ENCODE results near the gene ARID1A.
A peak's percentile ranks its signal among the peaks of the same experiment; 100 is the strongest.

Gene ARID1A

GRCh38 chr1:26768755-26769154, 72.9 kb downstream of the ARID1A start:
- DNase-seq: no peak

- no peak for DNase-seq
These were observed 75.4 kb downstream of the ARID1A start for GRCh38 chr1:26771285-26771642.

DNA sequence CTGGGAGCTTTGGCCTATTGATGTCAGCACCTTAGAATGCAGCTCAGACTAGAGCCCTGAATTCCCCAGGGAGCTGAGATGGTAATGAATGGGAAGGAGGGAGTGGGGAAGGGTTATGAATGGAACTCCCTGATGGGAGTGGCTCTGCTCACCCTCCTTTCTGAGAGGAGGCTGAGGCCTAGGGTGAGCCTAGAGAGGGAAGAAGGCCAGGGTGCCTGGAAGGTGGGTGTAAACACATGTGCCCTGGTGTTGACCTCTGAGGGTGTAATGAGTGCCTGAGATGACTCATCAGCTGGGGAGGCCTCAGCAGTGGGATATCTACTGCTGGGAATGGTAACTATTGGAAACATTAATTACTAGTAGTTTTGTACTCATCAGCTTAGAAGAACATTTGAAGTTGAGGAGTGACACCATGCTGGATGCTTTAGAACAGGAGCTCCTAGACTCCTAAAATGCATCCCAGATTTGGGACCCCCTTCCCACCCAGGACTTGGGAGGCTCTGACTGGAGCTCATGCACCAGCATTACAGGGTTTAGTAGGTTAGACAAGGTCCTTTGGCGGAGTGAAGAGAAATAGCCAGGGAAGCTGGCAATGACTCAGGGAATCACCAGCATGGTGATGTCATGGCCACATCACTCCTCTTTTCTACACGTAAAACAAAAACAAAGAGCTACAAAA, 76.0 kb downstream of the ARID1A start:
- DNase-seq: peak; percentile 45

DNA sequence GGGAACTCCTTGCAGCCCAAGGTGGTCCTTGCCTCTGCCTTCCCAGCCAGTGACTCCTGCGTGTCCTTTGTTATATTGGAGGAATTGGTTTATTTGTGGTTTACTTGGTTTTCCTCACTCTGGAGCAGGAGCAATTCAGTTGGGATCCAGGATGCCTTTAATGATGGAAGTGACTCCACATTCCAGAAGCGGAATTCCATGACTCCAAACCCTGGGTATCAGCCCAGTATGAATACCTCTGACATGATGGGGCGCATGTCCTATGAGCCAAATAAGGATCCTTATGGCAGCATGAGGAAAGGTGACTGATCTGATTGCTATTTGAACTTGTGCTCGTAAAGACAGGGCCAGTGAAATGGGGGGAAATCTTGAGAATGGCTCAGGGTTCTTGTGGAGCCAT, 76.9 kb downstream of the ARID1A start:
- no peak for DNase-seq

- no peak for DNase-seq
These were observed 78.6 kb downstream of the ARID1A start for GRCh38 chr1:26774462-26774861.

DNA sequence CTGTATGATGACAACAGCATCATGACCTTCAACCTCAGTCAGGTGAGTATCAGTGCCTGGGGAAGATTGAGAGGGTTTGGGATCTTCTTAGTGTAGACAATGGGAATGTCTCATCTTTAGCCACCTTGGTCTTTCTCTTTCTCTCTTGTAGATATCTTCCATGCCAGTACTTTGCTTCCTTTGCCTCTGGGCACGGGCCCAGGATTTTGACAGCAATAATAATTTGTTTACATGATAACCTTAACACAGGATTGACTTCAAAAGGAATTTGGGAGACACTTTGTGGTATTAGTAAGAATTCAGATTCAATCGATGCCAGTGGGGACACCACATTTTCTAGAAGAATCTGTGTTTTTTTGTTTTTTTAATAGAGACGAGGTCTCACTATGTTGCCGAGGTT, 79.9 kb downstream of the ARID1A start:
- no peak for DNase-seq

DNA sequence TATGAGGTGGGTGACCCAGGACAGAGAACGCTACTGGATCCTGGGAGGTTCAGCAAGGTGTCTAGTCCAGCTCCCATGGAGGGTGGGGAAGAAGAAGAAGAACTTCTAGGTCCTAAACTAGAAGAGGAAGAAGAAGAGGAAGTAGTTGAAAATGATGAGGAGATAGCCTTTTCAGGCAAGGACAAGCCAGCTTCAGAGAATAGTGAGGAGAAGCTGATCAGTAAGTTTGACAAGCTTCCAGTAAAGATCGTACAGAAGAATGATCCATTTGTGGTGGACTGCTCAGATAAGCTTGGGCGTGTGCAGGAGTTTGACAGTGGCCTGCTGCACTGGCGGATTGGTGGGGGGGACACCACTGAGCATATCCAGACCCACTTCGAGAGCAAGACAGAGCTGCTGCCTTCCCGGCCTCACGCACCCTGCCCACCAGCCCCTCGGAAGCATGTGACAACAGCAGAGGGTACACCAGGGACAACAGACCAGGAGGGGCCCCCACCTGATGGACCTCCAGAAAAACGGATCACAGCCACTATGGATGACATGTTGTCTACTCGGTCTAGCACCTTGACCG, 83.4 kb downstream of the ARID1A start:
- DNase-seq: no peak

DNA sequence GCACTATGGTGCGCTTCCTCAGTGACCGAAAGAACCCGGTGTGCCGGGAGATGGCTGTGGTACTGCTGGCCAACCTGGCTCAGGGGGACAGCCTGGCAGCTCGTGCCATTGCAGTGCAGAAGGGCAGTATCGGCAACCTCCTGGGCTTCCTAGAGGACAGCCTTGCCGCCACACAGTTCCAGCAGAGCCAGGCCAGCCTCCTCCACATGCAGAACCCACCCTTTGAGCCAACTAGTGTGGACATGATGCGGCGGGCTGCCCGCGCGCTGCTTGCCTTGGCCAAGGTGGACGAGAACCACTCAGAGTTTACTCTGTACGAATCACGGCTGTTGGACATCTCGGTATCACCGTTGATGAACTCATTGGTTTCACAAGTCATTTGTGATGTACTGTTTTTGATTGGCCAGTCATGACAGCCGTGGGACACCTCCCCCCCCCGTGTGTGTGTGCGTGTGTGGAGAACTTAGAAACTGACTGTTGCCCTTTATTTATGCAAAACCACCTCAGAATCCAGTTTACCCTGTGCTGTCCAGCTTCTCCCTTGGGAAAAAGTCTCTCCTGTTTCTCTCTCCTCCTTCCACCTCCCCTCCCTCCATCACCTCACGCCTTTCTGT, 84.6 kb downstream of the ARID1A start:
- DNase-seq: no peak

GRCh38 chr1:26781206-26781825, 85.5 kb downstream of the ARID1A start:
- no peak for DNase-seq

- no peak for DNase-seq
These were observed 86.9 kb downstream of the ARID1A start for GRCh38 chr1:26782521-26783212.

GRCh38 chr1:26783646-26784022, 87.8 kb downstream of the ARID1A start:
- DNase-seq: no peak

DNA sequence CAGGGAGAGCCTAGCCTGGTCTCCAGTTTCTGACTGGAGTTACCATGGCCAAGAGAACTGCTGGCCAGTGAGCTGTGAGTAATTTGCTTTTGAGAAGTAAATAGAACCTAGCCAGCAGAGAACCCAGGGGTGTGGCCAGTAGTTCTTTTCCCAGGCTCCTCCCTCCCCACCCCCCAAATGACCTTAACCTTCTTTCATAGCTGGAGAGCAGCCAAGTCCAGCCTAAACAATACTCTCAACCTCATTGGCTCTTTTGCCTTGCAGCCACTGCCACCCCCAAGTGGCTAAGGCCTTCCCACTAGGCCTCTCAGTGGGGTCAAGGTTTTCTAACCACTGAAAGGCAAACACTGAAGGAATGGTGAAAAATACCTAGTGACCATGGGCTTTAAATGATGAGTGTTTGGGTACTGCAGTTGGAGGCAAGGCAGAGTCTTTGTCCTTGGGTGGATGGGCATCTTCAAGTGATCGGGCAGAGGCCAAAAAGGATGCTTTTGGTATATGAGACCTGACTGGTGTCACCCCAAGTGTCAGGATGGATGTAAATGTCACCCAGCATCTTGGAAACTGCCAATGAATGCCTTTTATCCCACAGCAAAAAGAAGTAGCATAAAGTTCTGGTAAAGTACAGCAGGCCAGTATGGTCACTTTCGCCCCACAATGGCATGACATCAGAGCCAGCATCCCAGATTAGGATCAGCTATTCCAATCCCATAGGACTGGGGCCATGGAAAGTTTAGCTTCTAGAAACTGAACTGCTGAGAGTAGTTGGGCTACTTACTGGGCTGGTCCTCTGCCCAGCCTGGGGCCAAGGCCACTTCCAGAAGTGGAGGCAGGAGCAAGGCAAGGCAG, 88.4 kb downstream of the ARID1A start:
- no peak for DNase-seq

GRCh38 chr1:26784886-26785285, 89.1 kb downstream of the ARID1A start:
- no peak for DNase-seq

GRCh38 chr1:26785611-26786436, 90.0 kb downstream of the ARID1A start:
- no peak for DNase-seq

DNA sequence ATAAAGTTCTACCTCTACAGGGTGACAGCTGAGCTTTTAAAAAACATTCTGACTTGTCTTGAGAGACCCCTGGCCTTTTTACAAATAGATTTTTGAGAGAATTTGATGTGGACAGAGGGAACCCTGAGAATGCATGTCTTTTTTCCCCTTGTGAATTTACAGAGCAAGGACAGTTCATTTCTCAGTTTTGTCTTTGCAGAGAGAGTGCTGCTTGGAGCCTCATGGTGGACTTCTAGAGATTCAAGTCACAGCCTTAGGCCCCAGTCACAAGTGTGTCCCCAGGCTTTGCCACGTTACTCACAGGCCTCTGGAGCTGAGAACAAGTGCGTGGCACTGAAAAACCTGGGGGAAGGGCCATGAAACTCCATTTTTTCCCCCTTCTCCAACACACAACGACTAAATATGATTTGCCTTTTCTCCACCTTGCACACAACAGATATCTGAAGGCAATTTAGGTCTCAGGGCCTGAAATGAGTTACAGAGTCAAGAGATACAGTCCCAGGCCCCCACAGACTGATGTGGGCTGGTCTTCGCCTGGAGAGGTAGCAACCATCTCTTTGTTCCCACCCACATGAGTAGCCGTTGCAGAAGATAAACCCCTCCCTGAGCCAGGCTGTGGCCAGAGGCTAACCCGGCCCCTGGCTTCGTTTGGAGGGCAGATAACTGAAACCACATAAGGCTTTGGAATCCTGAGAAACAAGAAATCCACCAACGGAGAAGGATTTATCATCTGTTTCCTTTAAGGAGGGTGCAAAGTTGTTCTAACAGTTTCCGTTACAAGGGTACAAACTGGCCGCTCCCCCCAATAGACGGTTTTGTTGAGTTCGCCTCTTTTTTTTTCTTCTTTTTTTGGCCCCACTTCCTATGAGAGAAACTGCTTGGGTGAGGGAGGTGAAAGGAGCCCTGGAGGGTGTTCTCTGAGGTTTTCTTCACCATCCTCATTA, 90.9 kb downstream of the ARID1A start:
- peak; percentile 54 for DNase-seq

DNA sequence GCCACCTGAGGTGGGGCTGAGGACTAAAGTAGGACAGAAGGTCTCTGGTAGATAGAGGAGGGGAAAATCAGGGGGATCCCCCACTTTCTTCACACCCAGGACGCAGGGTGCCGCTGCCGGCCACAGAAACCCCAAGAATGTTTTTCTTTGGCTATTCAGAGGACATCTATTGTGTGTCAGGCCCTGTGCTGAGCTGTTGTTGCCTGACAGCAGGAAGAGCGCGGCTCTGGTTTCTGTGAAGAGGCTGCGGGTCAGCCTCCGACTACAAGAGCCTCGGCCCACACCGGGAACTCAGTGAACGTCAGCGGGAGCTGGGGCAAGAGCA, 91.5 kb downstream of the ARID1A start:
- DNase-seq: peak; percentile 75

DNA sequence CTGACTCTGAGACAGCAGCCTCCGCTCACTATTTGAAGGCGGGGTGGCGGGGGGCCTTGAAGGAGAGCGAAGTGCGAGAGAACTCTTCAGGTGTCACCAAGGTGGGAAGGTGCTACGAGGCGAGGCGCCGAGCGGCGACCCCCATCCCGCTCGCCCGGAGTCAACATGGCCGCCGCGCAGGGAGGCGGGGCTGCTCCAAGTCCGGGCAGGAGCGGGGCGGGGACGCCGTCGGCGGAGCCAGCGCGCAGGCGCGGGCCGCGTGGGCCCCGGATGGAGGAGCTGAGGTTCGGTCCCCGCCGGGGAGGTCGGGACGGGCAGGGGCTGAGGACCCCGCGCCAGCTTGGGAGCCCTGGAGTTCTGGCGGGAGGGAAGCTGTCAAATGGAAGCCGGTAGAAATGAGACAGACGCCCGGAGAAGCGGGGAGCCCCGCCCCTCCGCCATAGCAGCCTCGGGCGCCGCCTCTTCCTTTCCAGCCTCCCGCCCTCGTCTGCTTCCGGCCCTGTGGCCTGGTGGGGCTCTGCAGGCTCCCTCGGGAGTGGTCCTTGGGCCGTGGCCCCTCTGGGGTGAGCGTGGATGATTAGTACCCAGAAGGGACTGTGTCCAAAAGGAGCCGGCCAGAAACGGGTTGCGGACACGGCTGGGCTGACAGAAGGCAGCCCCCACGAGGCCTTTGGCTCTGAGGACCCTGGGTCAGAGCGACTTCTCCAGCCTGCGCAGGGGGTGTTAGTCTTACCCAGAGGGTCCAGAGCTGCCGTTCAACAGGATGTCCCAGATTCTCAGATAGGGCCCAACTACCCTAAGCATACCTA, 92.1 kb downstream of the ARID1A start, which contains the start of gene PIGV:
Gene PIGV, plus strand, starts transcription at position 245 of the 809 bp plus-strand sequence. CDS start 2,866 bp downstream, outside the sequence.
- peak; percentile 91 for DNase-seq

GRCh38 chr1:26788515-26788785, 92.6 kb downstream of the ARID1A start:
- DNase-seq: peak; percentile 42

DNA sequence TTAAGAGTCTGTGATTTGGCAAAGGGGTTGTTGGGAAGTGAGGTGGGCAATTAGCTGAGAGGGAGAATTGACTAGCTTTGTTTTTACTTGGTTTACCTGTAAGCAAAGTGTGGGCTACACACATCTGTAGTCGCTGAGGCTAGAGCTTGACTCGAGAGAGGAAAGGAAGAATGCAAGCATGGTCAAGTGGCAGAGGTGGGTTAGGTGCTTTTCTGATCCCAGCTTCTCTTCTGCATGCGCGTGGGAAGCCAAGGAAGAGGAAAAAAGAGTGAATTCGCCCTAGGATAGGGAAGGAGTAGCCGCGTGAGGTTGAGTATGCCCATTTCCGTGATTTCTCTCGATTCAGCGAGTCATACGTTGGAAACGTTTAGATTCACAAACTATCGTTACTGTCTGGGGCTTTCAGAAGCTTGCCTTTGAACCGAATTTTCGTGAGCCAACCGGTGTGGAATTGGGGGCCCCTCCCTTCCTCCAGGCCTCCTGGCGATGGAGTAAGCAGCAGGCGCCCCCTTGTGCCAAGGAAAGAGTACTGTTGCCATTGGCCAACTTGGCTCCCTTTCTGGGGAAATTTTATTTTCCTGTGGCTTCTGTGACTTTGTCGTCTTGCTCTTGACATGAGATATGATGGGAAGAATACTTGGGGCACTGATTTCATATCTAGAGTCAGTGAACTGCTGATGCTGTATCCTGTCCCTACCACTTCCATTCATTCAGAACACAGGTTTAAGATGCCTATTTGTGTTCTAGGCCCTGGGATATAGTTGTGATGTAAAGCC, 93.2 kb downstream of the ARID1A start:
- DNase-seq: peak; percentile 93
